Smooth muscle cell (in vitro differentiated cells): Measurements from ENCODE around the gene ACTR2. TPM values are rescaled to one million over a fixed set of nuclear protein-coding genes. Genes with fewer than 3 reads are reported as not detected.
"Not testable (repeated sequence)": the region's sequence is repeated elsewhere in the genome, so short reads cannot be mapped to it uniquely, and the experiment has no call there.

Experiments
- DNase-seq: peaks from one replicate; lab custom pipeline; 2025; ENCODE audit not compliant: unreplicated experiment; lab: John Stamatoyannopoulos, UW
- H2AFZ ChIP-seq: fragments of 200-600 bp; sonication (generic); 2 replicates; pipeline ENCODE4 v1.6.0; 2016; ENCODE audit warnings: antibody characterized with exemption, low read depth, mild to moderate bottlenecking
- H3F3A ChIP-seq: fragments of 200-600 bp; sonication (generic); 2 replicates; pipeline ENCODE4 v1.6.0; 2017; ENCODE audit warnings: antibody characterized with exemption, low read depth
- H3K27ac ChIP-seq: fragments of 200-600 bp; sonication (generic); 2 replicates; pipeline ENCODE4 v1.5.1; 2016; ENCODE audit warnings: low read depth, mild to moderate bottlenecking
- H3K27me3 ChIP-seq: fragments of 200-600 bp; sonication (generic); 2 replicates; pipeline ENCODE4 v1.6.1; 2016; ENCODE audit warnings: low read depth, mild to moderate bottlenecking
- H3K36me3 ChIP-seq: fragments of 200-600 bp; sonication (generic); 2 replicates; pipeline ENCODE4 v1.5.1; 2016; ENCODE audit warnings: low read depth
- H3K4me1 ChIP-seq: fragments of 200-600 bp; sonication (generic); 2 replicates; pipeline ENCODE4 v1.5.1; 2016; ENCODE audit warnings: low read depth
- H3K4me2 ChIP-seq: fragments of 200-600 bp; sonication (generic); 2 replicates; pipeline ENCODE4 v1.6.0; 2016; ENCODE audit warnings: mild to moderate bottlenecking
- H3K4me3 ChIP-seq: fragments of 200-600 bp; sonication (generic); 2 replicates; pipeline ENCODE4 v1.5.1; 2016; ENCODE audit warnings: mild to moderate bottlenecking
- H3K79me2 ChIP-seq: fragments of 200-600 bp; sonication (generic); 2 replicates; pipeline ENCODE4 v1.6.0; 2016; ENCODE audit warnings: low read depth, mild to moderate bottlenecking
- H3K9ac ChIP-seq: fragments of 200-600 bp; sonication (generic); 2 replicates; pipeline ENCODE4 v1.6.0; 2016; ENCODE audit warnings: low read depth
- H3K9me3 ChIP-seq: fragments of 200-600 bp; sonication (generic); replicated peaks from 2 replicates; pipeline ENCODE4 v1.5.1; 2016; ENCODE audit warnings: low read depth
- H4K20me1 ChIP-seq: fragments of 200-600 bp; sonication (generic); 2 replicates; pipeline ENCODE4 v1.6.0; 2016; ENCODE audit warnings: low read depth
- WGBS: methylation state at CpG from one replicate; pipeline ENCODE4 v1.1.7; 2016; ENCODE audit warnings: low lambda C conversion rate; 5-methylcytosine and 5-hydroxymethylcytosine counted together
- polyA plus RNA-seq: library from polyadenylated mRNA; unstranded; fragments of >200 nt; fragmentation: Nextera tagmentation; extraction: Ambion mirVana; gene quantifications from 2 replicates; pipeline ENCODE4 v1.2.1, GENCODE V29; 2016
- total RNA-seq: library from RNA; depleted of rRNA; stranded (reverse); fragments of >200 nt; gene quantifications from 2 replicates; pipeline ENCODE4 v1.2.3, GENCODE V29; 2014
- TF ChIP-seq, protein P1 (sequence below): fragments of 200-600 bp; sonication (generic); IDR thresholded peaks from 2 replicates; pipeline ENCODE4 v1.5.1; 2017; ENCODE audit warnings: borderline replicate concordance, mild to moderate bottlenecking, antibody characterized with exemption; ENCODE audit not compliant: insufficient read depth, poor library complexity, severe bottlenecking

ACTR2 gene
- total and polyA plus RNA-seq, 2 experiments from 2014 or later = 108 to 174 TPM

DNA sequence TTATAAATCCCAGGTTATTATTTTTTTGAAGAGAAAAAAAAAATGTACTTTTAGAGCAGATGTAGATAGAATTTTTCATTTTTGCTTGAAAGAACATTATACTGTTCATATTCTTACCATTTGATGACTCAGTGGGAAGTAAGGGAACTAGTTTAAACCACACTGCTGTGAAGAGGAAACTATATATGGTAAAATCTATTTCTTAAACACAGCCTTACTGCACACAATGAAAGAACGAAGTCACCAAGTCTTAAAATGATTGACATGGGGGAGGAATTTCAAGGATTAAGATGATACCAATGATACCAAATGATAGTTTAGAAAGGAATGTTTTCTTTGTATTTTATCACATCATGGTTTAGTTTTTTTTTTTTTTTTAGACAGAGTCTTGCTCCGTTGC, 5.0 kb downstream of the ACTR2 start:
- peaks cover 16% of the 10 kb centered on the region for H3F3A ChIP-seq
- peaks cover 57% of the 10 kb centered on the region for H4K20me1 ChIP-seq
- peaks cover 26% of the 10 kb centered on the region for H3K4me1 ChIP-seq
- no peak overlapping the region for H3K4me3 ChIP-seq
- no peaks in the 10 kb centered on the region for H3K36me3 ChIP-seq
- peak overlapping the region; percentile 75 for H3K4me2 ChIP-seq
- WGBS = 40% methylated on average over 2 of the region's 2 CpGs
- H3K9ac ChIP-seq = peak overlapping the region; percentile 80
- H3K27ac ChIP-seq = peak overlapping the region; percentile 94
- no peaks in the 10 kb centered on the region for H3K9me3 ChIP-seq
- H3K27me3 ChIP-seq = no peaks in the 10 kb centered on the region
- TF ChIP-seq, protein P1, sequence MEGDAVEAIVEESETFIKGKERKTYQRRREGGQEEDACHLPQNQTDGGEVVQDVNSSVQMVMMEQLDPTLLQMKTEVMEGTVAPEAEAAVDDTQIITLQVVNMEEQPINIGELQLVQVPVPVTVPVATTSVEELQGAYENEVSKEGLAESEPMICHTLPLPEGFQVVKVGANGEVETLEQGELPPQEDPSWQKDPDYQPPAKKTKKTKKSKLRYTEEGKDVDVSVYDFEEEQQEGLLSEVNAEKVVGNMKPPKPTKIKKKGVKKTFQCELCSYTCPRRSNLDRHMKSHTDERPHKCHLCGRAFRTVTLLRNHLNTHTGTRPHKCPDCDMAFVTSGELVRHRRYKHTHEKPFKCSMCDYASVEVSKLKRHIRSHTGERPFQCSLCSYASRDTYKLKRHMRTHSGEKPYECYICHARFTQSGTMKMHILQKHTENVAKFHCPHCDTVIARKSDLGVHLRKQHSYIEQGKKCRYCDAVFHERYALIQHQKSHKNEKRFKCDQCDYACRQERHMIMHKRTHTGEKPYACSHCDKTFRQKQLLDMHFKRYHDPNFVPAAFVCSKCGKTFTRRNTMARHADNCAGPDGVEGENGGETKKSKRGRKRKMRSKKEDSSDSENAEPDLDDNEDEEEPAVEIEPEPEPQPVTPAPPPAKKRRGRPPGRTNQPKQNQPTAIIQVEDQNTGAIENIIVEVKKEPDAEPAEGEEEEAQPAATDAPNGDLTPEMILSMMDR = no peak
- no peak for DNase-seq
- H2AFZ ChIP-seq = no peak overlapping the region
- H3K79me2 ChIP-seq = peaks cover 98% of the 10 kb centered on the region

DNA sequence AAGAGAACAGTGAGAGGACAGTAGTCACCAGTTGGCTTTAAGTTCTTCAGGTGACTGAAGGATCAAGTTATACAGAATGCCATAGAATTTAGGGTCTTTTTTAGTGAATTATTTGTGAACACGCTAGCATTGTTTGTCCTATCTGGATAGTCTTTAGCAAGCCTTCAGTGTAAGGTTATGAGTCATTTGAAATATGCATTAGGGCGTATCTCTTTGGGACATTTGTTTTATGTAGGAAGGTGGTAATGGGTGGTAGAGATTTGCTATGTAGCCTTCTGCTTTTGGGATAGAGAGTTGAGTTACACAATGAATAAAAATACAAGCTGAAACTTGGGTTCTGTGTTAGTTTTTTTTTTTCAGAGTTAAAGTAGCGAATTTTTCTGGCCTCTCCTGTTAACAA, 13.0 kb downstream of the ACTR2 start:
- peaks cover 100% of the 10 kb centered on the region for H3K79me2 ChIP-seq
- no peak for DNase-seq
- 70% methylated on average over 3 of the region's 3 CpGs for WGBS
- H3K9ac ChIP-seq = no peak overlapping the region
- no peaks in the 10 kb centered on the region for H3K4me1 ChIP-seq
- H3K4me2 ChIP-seq = no peak overlapping the region
- H2AFZ ChIP-seq = no peak overlapping the region
- no peaks in the 10 kb centered on the region for H3F3A ChIP-seq
- no peaks in the 10 kb centered on the region for H3K9me3 ChIP-seq
- H3K36me3 ChIP-seq = peaks cover 4% of the 10 kb centered on the region
- TF ChIP-seq, protein P1 = no peak
- no peak overlapping the region for H3K4me3 ChIP-seq
- peaks cover 100% of the 10 kb centered on the region for H4K20me1 ChIP-seq
- peak overlapping the region; percentile 14 for H3K27ac ChIP-seq
- H3K27me3 ChIP-seq = no peaks in the 10 kb centered on the region

DNA sequence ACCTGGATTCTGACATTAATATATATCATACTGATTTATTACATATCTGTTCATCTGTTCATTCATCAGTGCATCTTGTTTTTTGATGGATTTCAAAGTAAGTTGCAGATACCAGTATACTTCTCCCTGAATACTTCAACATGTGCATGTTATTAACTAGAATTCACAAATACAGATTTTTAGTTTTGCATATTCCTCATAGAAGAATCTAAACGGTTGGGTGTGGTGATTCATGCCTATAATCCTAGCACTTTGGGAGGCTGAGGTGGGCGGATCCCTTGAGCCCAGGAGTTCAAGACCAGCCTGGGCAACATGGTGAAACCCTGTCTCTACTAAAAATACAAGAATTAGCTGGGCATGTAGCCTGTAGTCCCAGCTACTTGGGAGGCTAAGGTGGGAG, 16.8 kb downstream of the ACTR2 start:
- H3K27me3 ChIP-seq, H3K9ac ChIP-seq, H3K27ac ChIP-seq, H3K36me3 ChIP-seq, DNase-seq, H3K4me3 ChIP-seq, H3F3A ChIP-seq, H2AFZ ChIP-seq, H3K4me1 ChIP-seq, H3K4me2 ChIP-seq, H3K9me3 ChIP-seq: not testable (repeated sequence)
- Histone ChIP-seq H3K79me2 (peaks cover 99% of the 10 kb centered on the region), H4K20me1 (peaks cover 98% of the 10 kb centered on the region)
- 69% methylated on average over 2 of the region's 2 CpGs for WGBS

DNA sequence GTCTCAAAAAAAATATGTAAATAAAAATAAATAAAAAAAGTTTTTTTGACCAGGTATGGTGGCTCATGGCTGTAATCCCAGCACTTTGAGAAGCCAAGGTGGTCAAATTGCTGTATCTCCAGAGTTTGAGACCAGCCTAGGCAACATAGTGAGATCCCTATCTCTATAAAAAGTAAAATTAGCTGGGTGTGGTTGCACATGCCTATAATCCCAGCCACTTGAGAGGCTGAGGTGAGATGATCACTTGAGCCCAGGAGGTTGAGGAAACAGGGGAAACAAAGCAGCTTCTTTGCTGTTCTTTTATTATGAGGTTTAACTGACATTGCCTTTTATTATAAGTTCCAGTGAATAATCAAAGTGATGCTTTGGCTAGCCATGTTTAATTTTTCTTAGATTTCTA, 25.0 kb downstream of the ACTR2 start:
- no peaks in the 10 kb centered on the region for H3K27me3 ChIP-seq
- peaks cover 7% of the 10 kb centered on the region for H3F3A ChIP-seq
- peaks cover 80% of the 10 kb centered on the region for H3K79me2 ChIP-seq
- H3K4me3 ChIP-seq = no peak overlapping the region
- no peak overlapping the region for H3K4me2 ChIP-seq
- H3K27ac ChIP-seq = peak overlapping the region; percentile 7
- peaks cover 88% of the 10 kb centered on the region for H4K20me1 ChIP-seq
- H3K4me1 ChIP-seq = no peaks in the 10 kb centered on the region
- H3K9ac ChIP-seq = no peak overlapping the region
- DNase-seq = no peak
- TF ChIP-seq, protein P1 = no peak
- no peak overlapping the region for H2AFZ ChIP-seq
- H3K9me3 ChIP-seq = no peaks in the 10 kb centered on the region
- H3K36me3 ChIP-seq = peaks cover 16% of the 10 kb centered on the region
